Measurements from ENCODE around the gene SETD3.

DNA sequence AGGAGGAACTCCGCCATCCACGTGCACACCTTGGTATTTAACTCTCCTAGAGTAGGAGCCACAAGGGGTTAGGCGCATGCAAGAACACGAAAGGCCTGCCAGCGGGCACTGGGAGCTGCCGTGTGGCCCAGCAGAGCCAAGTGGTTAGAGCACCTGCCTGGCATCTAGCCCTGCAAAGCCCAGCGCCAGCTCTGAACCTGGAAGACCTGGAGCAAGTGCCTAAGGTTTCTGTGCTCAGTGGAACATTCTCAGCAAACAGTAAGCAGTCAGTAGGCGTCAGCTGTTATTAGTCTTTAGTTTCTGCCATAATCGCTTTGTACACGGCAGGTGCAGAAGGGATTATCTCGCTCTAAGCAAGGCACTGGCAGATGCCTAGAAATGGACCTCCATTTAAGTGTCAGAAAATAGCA lies 55.4 kb downstream of the SETD3 start:
- TF ChIP-seq GATA2 (IDR thresholded peaks at IDR 0.05; ENCODE audit: low read depth, low read length) (no peak), GATA3 (IDR thresholded peaks at IDR 0.05; ENCODE audit: low read depth, low read length) (no peak)

All from SH-SY5Y (cell line).